MM.1S (cell line): ENCODE measurements around the gene CD93.

ENCODE experiments used
- DNase-seq: peaks from one replicate; pipeline ENCODE4 v3.0.0-alpha.2; 2015
- H2AFZ ChIP-seq: fragments of 300-600 bp; sonication (generic); 2 replicates; pipeline ENCODE4 v1.6.0; 2016; ENCODE audit warnings: antibody characterized with exemption, low read length
- H3F3A ChIP-seq: fragments of 300-600 bp; sonication (generic); 2 replicates; pipeline ENCODE4 v1.6.1; 2016; ENCODE audit warnings: mild to moderate bottlenecking, antibody characterized with exemption, low read length, moderate library complexity, mixed read lengths; ENCODE audit not compliant: insufficient read depth
- H3K27ac ChIP-seq: fragments of 300-600 bp; sonication (generic); 2 replicates; pipeline ENCODE4 v1.5.1; 2016; ENCODE audit warnings: mild to moderate bottlenecking, low read length
- H3K27me3 ChIP-seq: fragments of 300-600 bp; sonication (generic); replicated peaks from 2 replicates; pipeline ENCODE4 v1.6.0; 2016; ENCODE audit warnings: low read length; ENCODE audit not compliant: insufficient read depth
- H3K36me3 ChIP-seq: fragments of 300-600 bp; sonication (generic); replicated peaks from 2 replicates; pipeline ENCODE4 v1.6.1; 2016; ENCODE audit warnings: mild to moderate bottlenecking, low read length, mixed read lengths; ENCODE audit not compliant: insufficient read depth
- H3K4me1 ChIP-seq: fragments of 300-600 bp; sonication (generic); 2 replicates; pipeline ENCODE4 v1.6.1; 2016; ENCODE audit warnings: low read length, mixed read lengths
- H3K4me2 ChIP-seq: fragments of 300-600 bp; sonication (generic); 2 replicates; pipeline ENCODE4 v1.6.0; 2016; ENCODE audit warnings: low read depth, low read length
- H3K4me3 ChIP-seq: fragments of 300-600 bp; sonication (generic); 2 replicates; pipeline ENCODE4 v1.5.1; 2016; ENCODE audit warnings: low read length, mixed read lengths
- H3K79me2 ChIP-seq: fragments of 300-600 bp; sonication (generic); 2 replicates; pipeline ENCODE4 v1.6.1; 2016; ENCODE audit warnings: mixed run types, low read length, mixed read lengths
- H3K9ac ChIP-seq: fragments of 300-600 bp; sonication (generic); 2 replicates; pipeline ENCODE4 v1.6.1; 2016; ENCODE audit warnings: low read length, mixed read lengths
- H3K9me2 ChIP-seq: fragments of 300-600 bp; sonication (generic); replicated peaks from 2 replicates; pipeline ENCODE4 v1.6.1; 2016; ENCODE audit warnings: mild to moderate bottlenecking, low read length, mixed read lengths; ENCODE audit not compliant: insufficient read depth
- H3K9me3 ChIP-seq: fragments of 300-600 bp; sonication (generic); replicated peaks from 2 replicates; pipeline ENCODE4 v1.6.1; 2016; ENCODE audit warnings: mild to moderate bottlenecking, low read length, mixed read lengths; ENCODE audit not compliant: insufficient read depth
- H4K20me1 ChIP-seq: fragments of 300-600 bp; sonication (generic); 2 replicates; pipeline ENCODE4 v1.6.1; 2016; ENCODE audit warnings: mild to moderate bottlenecking, low read length, moderate library complexity, mixed read lengths; ENCODE audit not compliant: insufficient read depth
- EZH2 ChIP-seq: fragments of 300-600 bp; sonication (generic); optimal IDR thresholded peaks from 2 replicates; pipeline ENCODE3; 2017; ENCODE audit warnings: low read depth, mild to moderate bottlenecking, antibody characterized with exemption, low read length, mixed read lengths
- EZH2phosphoT487 ChIP-seq: fragments of 300-600 bp; sonication (generic); IDR thresholded peaks from 2 replicates; pipeline ENCODE4 v1.6.1; 2018; ENCODE audit warnings: antibody characterized with exemption, low read length
- TF ChIP-seq, protein P1 (sequence below): fragments of 300-600 bp; sonication (generic); IDR thresholded peaks from 2 replicates; pipeline ENCODE4 v1.5.1; 2016; ENCODE audit warnings: antibody characterized with exemption, low read length, mixed read lengths

Gene CD93

DNA sequence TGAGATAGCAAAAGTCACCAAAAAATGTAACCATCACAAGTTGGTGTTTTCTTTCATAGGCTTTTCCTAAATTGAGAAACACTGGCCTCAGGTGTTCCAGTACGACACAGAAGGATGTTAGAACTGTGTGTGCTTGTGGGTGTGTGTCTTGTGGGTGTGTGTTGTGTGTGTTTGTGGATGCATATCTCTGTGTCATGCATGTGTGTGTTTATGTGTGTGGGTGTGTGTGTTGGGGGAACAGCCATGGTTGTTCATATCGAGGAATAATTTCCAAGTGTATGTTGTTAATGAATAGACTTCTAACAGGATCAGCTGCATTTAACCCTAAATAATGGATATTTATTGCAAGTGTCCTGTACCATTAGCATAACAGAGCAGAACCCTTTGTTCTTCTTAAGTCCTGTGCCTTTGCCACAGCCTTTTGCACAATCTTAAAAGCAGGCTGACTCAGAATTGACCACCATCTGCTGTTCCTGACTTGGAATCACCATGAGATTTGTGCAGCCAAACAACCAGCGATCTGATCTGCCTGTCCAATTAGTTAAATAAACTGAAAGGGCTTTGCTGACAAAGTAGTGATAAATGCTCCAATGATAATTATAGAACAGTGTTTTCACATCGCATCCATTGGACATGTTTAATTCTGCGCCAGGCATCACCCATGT, 7.6 kb downstream of the CD93 start:
- H3K4me3 ChIP-seq = no peak overlapping the region
- no peak for DNase-seq
- no peak overlapping the region for H2AFZ ChIP-seq
- H4K20me1 ChIP-seq = no peaks in the 10 kb centered on the region
- H3K27me3 ChIP-seq = no peaks in the 10 kb centered on the region
- H3K79me2 ChIP-seq = no peaks in the 10 kb centered on the region
- no peaks in the 10 kb centered on the region for H3F3A ChIP-seq
- no peaks in the 10 kb centered on the region for H3K9me3 ChIP-seq
- H3K9ac ChIP-seq = no peak overlapping the region
- no peaks in the 10 kb centered on the region for H3K36me3 ChIP-seq
- no peak overlapping the region for H3K4me2 ChIP-seq
- no peaks in the 10 kb centered on the region for H3K9me2 ChIP-seq
- H3K27ac ChIP-seq = no peak overlapping the region
- H3K4me1 ChIP-seq = no peaks in the 10 kb centered on the region
- TF ChIP-seq, protein P1, sequence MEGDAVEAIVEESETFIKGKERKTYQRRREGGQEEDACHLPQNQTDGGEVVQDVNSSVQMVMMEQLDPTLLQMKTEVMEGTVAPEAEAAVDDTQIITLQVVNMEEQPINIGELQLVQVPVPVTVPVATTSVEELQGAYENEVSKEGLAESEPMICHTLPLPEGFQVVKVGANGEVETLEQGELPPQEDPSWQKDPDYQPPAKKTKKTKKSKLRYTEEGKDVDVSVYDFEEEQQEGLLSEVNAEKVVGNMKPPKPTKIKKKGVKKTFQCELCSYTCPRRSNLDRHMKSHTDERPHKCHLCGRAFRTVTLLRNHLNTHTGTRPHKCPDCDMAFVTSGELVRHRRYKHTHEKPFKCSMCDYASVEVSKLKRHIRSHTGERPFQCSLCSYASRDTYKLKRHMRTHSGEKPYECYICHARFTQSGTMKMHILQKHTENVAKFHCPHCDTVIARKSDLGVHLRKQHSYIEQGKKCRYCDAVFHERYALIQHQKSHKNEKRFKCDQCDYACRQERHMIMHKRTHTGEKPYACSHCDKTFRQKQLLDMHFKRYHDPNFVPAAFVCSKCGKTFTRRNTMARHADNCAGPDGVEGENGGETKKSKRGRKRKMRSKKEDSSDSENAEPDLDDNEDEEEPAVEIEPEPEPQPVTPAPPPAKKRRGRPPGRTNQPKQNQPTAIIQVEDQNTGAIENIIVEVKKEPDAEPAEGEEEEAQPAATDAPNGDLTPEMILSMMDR = no peak
- TF ChIP-seq EZH2phosphoT487 = no peak

DNA sequence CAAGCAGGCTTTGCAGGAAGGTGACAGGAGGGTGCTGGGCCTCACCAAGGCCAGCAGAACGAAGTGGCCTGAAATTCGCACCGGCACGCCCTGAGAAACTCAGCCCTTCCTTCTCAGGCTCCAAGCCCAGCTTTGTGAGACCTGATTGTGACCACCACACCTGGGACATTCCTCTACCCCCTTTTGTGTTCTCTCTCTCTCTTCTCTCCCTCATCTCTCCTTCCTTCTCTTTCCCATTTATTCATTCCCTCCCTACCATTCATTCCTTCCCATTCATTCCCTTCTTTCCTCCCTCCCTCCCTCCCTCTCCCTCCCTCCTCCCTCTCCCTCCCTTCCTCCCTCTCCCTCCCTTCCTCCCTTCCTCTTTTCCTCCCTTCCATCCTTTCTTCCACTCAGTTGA, 8.8 kb downstream of the CD93 start:
- H3F3A ChIP-seq = no peaks in the 10 kb centered on the region
- no peak overlapping the region for H3K4me3 ChIP-seq
- H3K9me3 ChIP-seq = no peaks in the 10 kb centered on the region
- no peak overlapping the region for H3K27ac ChIP-seq
- no peak overlapping the region for H3K4me2 ChIP-seq
- no peaks in the 10 kb centered on the region for H3K9me2 ChIP-seq
- no peaks in the 10 kb centered on the region for H3K79me2 ChIP-seq
- TF ChIP-seq, protein P1 = no peak
- TF ChIP-seq EZH2phosphoT487 (no peak), EZH2 (no peak)
- H4K20me1 ChIP-seq = no peaks in the 10 kb centered on the region
- no peaks in the 10 kb centered on the region for H3K36me3 ChIP-seq
- no peaks in the 10 kb centered on the region for H3K27me3 ChIP-seq
- no peak overlapping the region for H2AFZ ChIP-seq
- DNase-seq = no peak
- no peak overlapping the region for H3K9ac ChIP-seq
- no peaks in the 10 kb centered on the region for H3K4me1 ChIP-seq

DNA sequence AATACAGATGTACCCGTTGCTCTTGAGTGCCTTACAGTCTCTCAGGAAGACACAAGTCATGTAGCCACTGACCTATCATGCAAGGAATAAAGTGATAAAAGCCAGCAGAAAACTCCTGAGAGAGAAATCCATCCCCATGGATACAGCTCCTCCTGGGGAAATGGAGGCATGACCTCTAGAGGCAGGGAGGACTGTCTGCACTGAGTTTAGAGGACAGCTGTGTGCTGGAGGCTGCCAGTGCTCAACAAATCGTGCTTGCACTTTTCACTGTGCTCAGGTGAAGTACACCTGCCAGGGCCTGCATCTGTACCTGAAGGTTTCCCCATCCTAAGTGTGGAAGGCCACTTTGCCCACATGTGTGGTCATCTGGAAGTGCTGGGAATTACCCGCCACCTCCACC, 12.1 kb downstream of the CD93 start:
- TF ChIP-seq, protein P1 = no peak
- TF ChIP-seq EZH2 (no peak), EZH2phosphoT487 (no peak)
- no peak overlapping the region for H3K9ac ChIP-seq
- no peaks in the 10 kb centered on the region for H3K79me2 ChIP-seq
- no peaks in the 10 kb centered on the region for H3K9me3 ChIP-seq
- no peaks in the 10 kb centered on the region for H3K27me3 ChIP-seq
- no peak overlapping the region for H2AFZ ChIP-seq
- no peak for DNase-seq
- no peaks in the 10 kb centered on the region for H3K9me2 ChIP-seq
- no peak overlapping the region for H3K4me3 ChIP-seq
- no peaks in the 10 kb centered on the region for H3K36me3 ChIP-seq
- H3K4me1 ChIP-seq = no peaks in the 10 kb centered on the region
- H3F3A ChIP-seq = no peaks in the 10 kb centered on the region
- H3K4me2 ChIP-seq = no peak overlapping the region
- no peaks in the 10 kb centered on the region for H4K20me1 ChIP-seq
- no peak overlapping the region for H3K27ac ChIP-seq
